ENCODE results near the gene TACO1. TPM values are rescaled to one million over a fixed set of nuclear protein-coding genes. Genes with fewer than 3 reads are reported as not detected.

The TACO1 gene
- 10 to 100 TPM in 3 of 4 donors, 1 to 10 TPM in 1; 7.6 to 16.6 (median 12.7) TPM for total RNA-seq

GRCh38 chr17:63600569-63601438 lies at the start of gene TACO1:
Gene TACO1 (plus strand): TSS chr17:63600895. CDS start chr17:63601084, 189 bp downstream.
- no peaks in the 10 kb centered on the region for H3K27me3 ChIP-seq
- intact Hi-C loops (cut with DNase I), result no loop called here
- peaks cover 0 to 30% (median 6%) of the 10 kb centered on the region in 3 donors for H3K36me3 ChIP-seq
- peak within 1 kb of the TSS; percentile 73 to 99 (median 83) for H3K4me3 ChIP-seq
- DNase-seq, result peak; percentile 23
- peaks cover 0 to 27% (median 13%) of the 10 kb centered on the region in 3 donors for H3K4me1 ChIP-seq
- H3K27ac ChIP-seq, result peak within 1 kb of the TSS; percentile 85 to 92 (median 87)
- no peaks in the 10 kb centered on the region for H3K9me3 ChIP-seq
- TF ChIP-seq CTCF (IDR thresholded peaks at IDR 0.05) (peak in 1 of 6 experiments; percentile 20), POLR2A (IDR thresholded peaks at IDR 0.05) (peak in 2 of 4 donors; percentile 46 to 51)
- 0 to 2% methylated on average over 15 to 24 of the region's 61 CpGs for WGBS, 2 donors

- intact Hi-C loops (cut with DNase I), result no loop called here
- no peak for DNase-seq
- Histone ChIP-seq H3K9me3 (no peaks in the 10 kb centered on the region), H3K4me3 (peak overlapping the region; percentile 80 to 97 (median 92)), H3K27ac (peak overlapping the region in 1 of 4 donors; percentile 2), H3K4me1 (peaks cover 25 to 62% (median 28%) of the 10 kb centered on the region in 3 donors), H3K36me3 (no peaks in the 10 kb centered on the region), H3K27me3 (no peaks in the 10 kb centered on the region)
- TF ChIP-seq CTCF (IDR thresholded peaks at IDR 0.05), result no peak
- WGBS, 2 donors, result 52 to 57% methylated on average over 6 of the region's 6 CpGs
Measured at GRCh38 chr17:63552211-63552610, 48.5 kb upstream of the TACO1 start.

- no peaks in the 10 kb centered on the region for H3K27me3 ChIP-seq
- TF ChIP-seq CTCF (IDR thresholded peaks at IDR 0.05) (no peak), POLR2A (IDR thresholded peaks at IDR 0.05) (no peak)
- no peak overlapping the region for H3K4me3 ChIP-seq
- H3K36me3 ChIP-seq, result no peaks in the 10 kb centered on the region
- WGBS, 2 donors, result 79 to 80% methylated on average over 7 of the region's 7 CpGs
- no peaks in the 10 kb centered on the region for H3K9me3 ChIP-seq
- no peak for DNase-seq
- peaks cover 21 to 56% (median 25%) of the 10 kb centered on the region in 3 donors for H3K4me1 ChIP-seq
- intact Hi-C loops (cut with DNase I), result no loop called here
- no peak overlapping the region for H3K27ac ChIP-seq
Measured at GRCh38 chr17:63555500-63556156, 45.1 kb upstream of the TACO1 start.

GRCh38 chr17:63557416-63557815 lies 43.3 kb upstream of the TACO1 start:
- Histone ChIP-seq H3K4me1 (peaks cover 8 to 41% (median 14%) of the 10 kb centered on the region in 3 donors), H3K9me3 (no peaks in the 10 kb centered on the region), H3K4me3 (no peak overlapping the region), H3K27ac (no peak overlapping the region), H3K36me3 (no peaks in the 10 kb centered on the region), H3K27me3 (no peaks in the 10 kb centered on the region)
- intact Hi-C loops (cut with DNase I), result no loop called here
- TF ChIP-seq CTCF (IDR thresholded peaks at IDR 0.05), result no peak
- no peak for TF ChIP-seq POLR2A (IDR thresholded peaks at IDR 0.05)
- 98 to 100% methylated on average over 2 of the region's 2 CpGs for WGBS, 2 donors
- no peak for DNase-seq

GRCh38 chr17:63558441-63558840 lies 42.3 kb upstream of the TACO1 start:
- no peak overlapping the region for H3K4me3 ChIP-seq
- H3K27ac ChIP-seq, result no peak overlapping the region
- peaks cover 3 to 31% (median 4%) of the 10 kb centered on the region in 3 donors for H3K4me1 ChIP-seq
- H3K9me3 ChIP-seq, result no peaks in the 10 kb centered on the region
- no peak for TF ChIP-seq CTCF (IDR thresholded peaks at IDR 0.05)
- no peak for TF ChIP-seq POLR2A (IDR thresholded peaks at IDR 0.05)
- H3K27me3 ChIP-seq, result no peaks in the 10 kb centered on the region
- H3K36me3 ChIP-seq, result no peaks in the 10 kb centered on the region
- intact Hi-C loops (cut with DNase I), result no loop called here
- 79 to 96% methylated on average over 3 of the region's 3 CpGs for WGBS, 2 donors
- DNase-seq, result no peak

Data from esophagus squamous epithelium (tissue), 5 donors.